Left ventricle myocardium inferior (tissue), 1 donor: ENCODE data around the gene PCDH15. TPM values are rescaled to one million over a fixed set of nuclear protein-coding genes. Genes with fewer than 3 reads are reported as not detected.

Source experiments
- DNase-seq: peaks from one replicate; pipeline ENCODE4 v3.0.0-alpha.2; 2020
- H3K27ac ChIP-seq: fragments of 200-600 bp; replicated peaks from 2 replicates; pipeline ENCODE4 v1.8.0; 2021
- H3K27me3 ChIP-seq: fragments of 200-600 bp; 2 replicates; pipeline ENCODE4 v1.8.0; 2021; ENCODE audit warnings: low read depth
- H3K36me3 ChIP-seq: fragments of 200-600 bp; 2 replicates; pipeline ENCODE4 v1.8.0; 2021
- H3K4me1 ChIP-seq: fragments of 200-600 bp; 2 replicates; pipeline ENCODE4 v1.8.0; 2021
- H3K4me3 ChIP-seq: fragments of 200-600 bp; 2 replicates; pipeline ENCODE4 v1.8.0; 2021; ENCODE audit warnings: mild to moderate bottlenecking, moderate library complexity
- H3K9me3 ChIP-seq: fragments of 200-600 bp; replicated peaks from 2 replicates; pipeline ENCODE4 v1.8.0; 2021
- CTCF ChIP-seq: fragments of 200-600 bp; IDR thresholded peaks from 2 replicates; pipeline ENCODE4 v1.8.0; 2021; ENCODE audit warnings: antibody characterized with exemption, mild to moderate bottlenecking, borderline replicate concordance
- intact Hi-C: fragments of 100-400 bp; cut with micrococcal nuclease; formaldehyde crosslinking; loops from one replicate; pipeline ENCODE4 v1.11.0; 2022
- total RNA-seq: library from RNA; stranded (reverse); fragmentation: NEBNext Ultra II Directional; extraction: Animal tissue kit (Norgen Biotek cat#: 25700); gene quantifications from one replicate; pipeline ENCODE4 v1.2.1, GENCODE V29; 2021
- donor health status: DM: no; HTN: yes; CAD: no; lungs with severe emphysema.

The PCDH15 gene
- total RNA-seq, 1 donor from 2014 or later: 0.19 TPM

- Histone ChIP-seq H3K4me1 (no peaks in the 10 kb centered on the region), H3K27me3 (no peaks in the 10 kb centered on the region), H3K27ac (no peak overlapping the region), H3K4me3 (no peak overlapping the region), H3K9me3 (no peaks in the 10 kb centered on the region), H3K36me3 (no peaks in the 10 kb centered on the region)
- intact Hi-C loops: no loop called here
- TF ChIP-seq CTCF: no peak
- no peak for DNase-seq
Measured at GRCh38 chr10:54065106-54065505, 735.9 kb downstream of the PCDH15 start.

- DNase-seq: no peak
- Histone ChIP-seq H3K27me3 (no peaks in the 10 kb centered on the region), H3K9me3 (no peaks in the 10 kb centered on the region), H3K27ac (no peak overlapping the region), H3K4me3 (no peak overlapping the region), H3K36me3 (no peaks in the 10 kb centered on the region), H3K4me1 (no peaks in the 10 kb centered on the region)
- no peak for TF ChIP-seq CTCF
- intact Hi-C loops: no loop called here
Measured at GRCh38 chr10:54064215-54064614, 736.8 kb downstream of the PCDH15 start.

GRCh38 chr10:54063514-54063913 lies 737.5 kb downstream of the PCDH15 start:
- no peaks in the 10 kb centered on the region for H3K4me1 ChIP-seq
- no peak overlapping the region for H3K4me3 ChIP-seq
- H3K9me3 ChIP-seq: no peaks in the 10 kb centered on the region
- no peak overlapping the region for H3K27ac ChIP-seq
- TF ChIP-seq CTCF: no peak
- H3K36me3 ChIP-seq: no peaks in the 10 kb centered on the region
- DNase-seq: no peak
- H3K27me3 ChIP-seq: no peaks in the 10 kb centered on the region
- intact Hi-C loops: no loop called here

GRCh38 chr10:54060572-54060971 lies 740.5 kb downstream of the PCDH15 start:
- H3K27ac ChIP-seq: no peak overlapping the region
- intact Hi-C loops: no loop called here
- H3K36me3 ChIP-seq: no peaks in the 10 kb centered on the region
- no peaks in the 10 kb centered on the region for H3K27me3 ChIP-seq
- H3K4me1 ChIP-seq: no peaks in the 10 kb centered on the region
- H3K4me3 ChIP-seq: no peak overlapping the region
- no peak for DNase-seq
- no peak for TF ChIP-seq CTCF
- H3K9me3 ChIP-seq: peaks cover 12% of the 10 kb centered on the region

GRCh38 chr10:54057357-54057756 lies 743.7 kb downstream of the PCDH15 start:
- Histone ChIP-seq H3K36me3 (no peaks in the 10 kb centered on the region), H3K27ac (no peak overlapping the region), H3K4me1 (no peaks in the 10 kb centered on the region), H3K27me3 (no peaks in the 10 kb centered on the region), H3K4me3 (no peak overlapping the region), H3K9me3 (peaks cover 12% of the 10 kb centered on the region)
- intact Hi-C loops: no loop called here
- TF ChIP-seq CTCF: no peak
- DNase-seq: no peak

- intact Hi-C loops: no loop called here
- no peaks in the 10 kb centered on the region for H3K27me3 ChIP-seq
- no peak overlapping the region for H3K27ac ChIP-seq
- no peaks in the 10 kb centered on the region for H3K9me3 ChIP-seq
- no peak overlapping the region for H3K4me3 ChIP-seq
- no peak for TF ChIP-seq CTCF
- H3K4me1 ChIP-seq: no peaks in the 10 kb centered on the region
- DNase-seq: no peak
- H3K36me3 ChIP-seq: no peaks in the 10 kb centered on the region
Measured at GRCh38 chr10:54026340-54026739, 774.7 kb downstream of the PCDH15 start.
